Neutrophil (primary cell): ENCODE measurements around the gene BTAF1.

Experiments
- H3K27ac ChIP-seq: fragments of 200-600 bp; sonication (generic); 2 replicates; pipeline ENCODE4 v1.5.1; 2016; ENCODE audit warnings: mild to moderate bottlenecking, moderate library complexity
- H3K27me3 ChIP-seq: fragments of 200-600 bp; sonication (generic); 2 replicates; pipeline ENCODE4 v1.6.0; 2016; ENCODE audit warnings: mild to moderate bottlenecking
- H3K36me3 ChIP-seq: fragments of 200-600 bp; sonication (generic); 2 replicates; pipeline ENCODE4 v1.5.1; 2017
- H3K4me1 ChIP-seq, 2 experiments: fragments of 200-600 bp in 1 of 2; sonication (generic) in 1 of 2; 1 replicate in 1 of 2; 2 replicates in 1 of 2; pipeline versions ENCODE4 v1.5.1 to v1.6.1; 2013 to 2016; ENCODE audit warnings: low read depth in 1 of 2, low read length in 1 of 2, mild to moderate bottlenecking in 1 of 2, moderate library complexity in 1 of 2; ENCODE audit not compliant: control insufficient read depth in 1 of 2, insufficient read depth in 1 of 2
- H3K4me3 ChIP-seq, 2 experiments: fragments of 200-600 bp in 1 of 2; sonication (generic) in 1 of 2; 1 replicate in 1 of 2; 2 replicates in 1 of 2; pipeline ENCODE4 v1.5.1; 2013 to 2016; ENCODE audit warnings: low read depth in 1 of 2, low read length in 1 of 2, mild to moderate bottlenecking in 1 of 2, moderate library complexity in 1 of 2
- H3K9me3 ChIP-seq: fragments of 200-600 bp; sonication (generic); 2 replicates; pipeline ENCODE4 v1.5.1; 2016
- CTCF ChIP-seq: fragments of 200-600 bp; sonication (generic); IDR thresholded peaks from 2 replicates; pipeline ENCODE4 v1.5.1; 2016; ENCODE audit warnings: antibody characterized with exemption

BTAF1 gene

DNA sequence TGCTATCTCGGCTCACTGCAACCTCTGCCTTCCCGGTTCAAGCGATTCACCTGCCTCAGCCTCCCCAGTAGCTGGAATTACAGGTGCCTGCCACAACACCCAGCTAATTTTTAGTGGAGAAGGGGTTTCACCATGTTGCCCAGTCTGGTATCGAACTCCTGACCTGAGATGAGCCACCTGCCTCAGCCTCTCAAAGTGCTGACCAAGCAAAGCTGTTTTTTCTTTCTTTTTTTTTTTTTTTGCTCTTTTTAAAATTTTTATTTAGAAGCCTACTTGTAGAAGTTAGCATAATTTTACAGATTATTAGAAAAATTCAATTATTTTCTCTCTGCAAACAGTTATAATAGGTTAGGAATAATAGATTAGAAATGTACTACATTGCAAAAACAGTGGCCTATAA is 13.1 kb upstream of the BTAF1 start:
- no peak for TF ChIP-seq CTCF
- H3K27me3 ChIP-seq: peaks cover 57% of the 10 kb centered on the region
- peaks cover 16 to 18% of the 10 kb centered on the region in 2 experiments for H3K4me1 ChIP-seq
- H3K36me3 ChIP-seq: no peaks in the 10 kb centered on the region
- H3K27ac ChIP-seq: no peak overlapping the region
- no peaks in the 10 kb centered on the region for H3K9me3 ChIP-seq
- H3K4me3 ChIP-seq: no peak overlapping the region

DNA sequence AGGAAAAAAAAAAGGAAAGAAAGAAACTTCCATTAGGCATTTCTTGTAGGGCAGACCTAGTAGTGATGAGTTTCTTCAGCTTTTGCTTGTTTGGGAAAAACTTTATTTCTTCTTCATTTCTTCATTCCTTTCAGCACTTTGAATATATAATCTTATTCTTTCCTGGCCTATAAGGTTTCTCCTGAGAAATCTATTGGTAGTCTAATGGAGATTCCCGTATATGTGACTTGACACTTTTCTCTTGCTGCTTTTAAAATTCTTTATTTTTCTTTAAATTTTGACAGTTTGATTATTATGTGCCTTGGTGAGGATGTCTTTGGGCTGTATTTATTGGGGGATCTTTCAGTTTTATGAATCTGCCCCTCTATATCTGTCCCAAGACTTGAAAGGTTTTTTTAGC is 3.9 kb upstream of the BTAF1 start:
- peaks cover 27% of the 10 kb centered on the region for H3K27me3 ChIP-seq
- no peak for TF ChIP-seq CTCF
- H3K4me3 ChIP-seq: no peak overlapping the region
- peaks cover 10 to 13% of the 10 kb centered on the region in 2 experiments for H3K4me1 ChIP-seq
- H3K9me3 ChIP-seq: no peaks in the 10 kb centered on the region
- H3K36me3 ChIP-seq: no peaks in the 10 kb centered on the region
- H3K27ac ChIP-seq: no peak overlapping the region

DNA sequence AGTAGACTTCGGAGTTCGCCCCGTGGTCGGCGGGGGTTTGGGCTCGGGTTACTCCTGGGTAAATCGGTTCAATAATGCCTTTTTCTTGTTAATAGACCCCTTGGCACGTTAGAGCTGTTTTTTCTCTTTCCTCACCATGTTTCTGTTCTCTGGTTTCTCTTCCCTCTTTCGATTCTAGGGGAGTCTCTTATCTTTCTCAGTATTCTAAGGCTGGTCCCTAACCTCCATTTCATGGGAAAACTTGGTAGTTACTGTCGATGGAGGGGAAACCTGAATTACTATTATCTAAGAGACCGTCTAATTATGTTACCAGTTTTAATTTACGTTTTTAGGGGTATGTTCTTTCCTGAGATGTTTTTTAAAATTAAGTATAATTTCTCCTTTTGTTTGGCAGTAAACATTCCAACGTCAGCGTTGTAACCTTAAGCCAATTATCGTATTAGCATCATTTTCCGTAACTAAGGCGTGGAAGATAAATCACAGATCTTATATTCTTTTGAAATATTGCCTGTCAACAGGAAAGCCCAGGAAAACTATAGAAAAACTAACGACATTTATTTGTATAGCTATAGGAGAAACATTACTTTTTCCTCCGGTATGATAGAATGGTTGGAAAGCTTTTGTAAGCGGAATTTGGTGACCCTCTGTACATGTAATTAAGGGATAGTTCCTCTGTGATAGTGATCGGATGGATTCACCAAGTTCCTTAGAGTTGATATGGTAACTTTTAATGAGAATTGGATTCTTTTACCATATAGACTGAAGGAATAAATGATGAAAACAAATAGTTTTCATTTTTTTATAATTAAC is 847 bp downstream of the BTAF1 start:
- Histone ChIP-seq H3K36me3 (no peaks in the 10 kb centered on the region), H3K9me3 (no peaks in the 10 kb centered on the region), H3K4me1 (peaks cover 17% of the 10 kb centered on the region in 2 experiments), H3K4me3 (peak overlapping the region; percentile 76 to 85), H3K27ac (peak overlapping the region; percentile 86), H3K27me3 (no peaks in the 10 kb centered on the region)
- no peak for TF ChIP-seq CTCF

DNA sequence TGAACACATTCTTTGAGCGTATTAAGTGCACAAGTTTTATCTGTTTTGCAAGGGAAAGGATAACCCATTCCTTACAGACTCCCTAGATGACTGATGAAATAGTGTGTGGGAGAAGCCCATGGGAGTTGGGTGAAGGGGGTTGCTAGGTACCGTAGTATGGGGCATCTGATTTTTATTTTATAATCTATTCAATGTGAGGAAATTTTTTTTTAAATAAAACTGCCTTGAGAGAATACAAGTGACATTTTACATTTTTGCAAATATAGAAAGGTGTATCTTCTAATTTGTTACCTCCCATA is 1.4 kb downstream of the BTAF1 start:
- Histone ChIP-seq H3K27ac (no peak overlapping the region), H3K4me1 (peaks cover 17% of the 10 kb centered on the region in 2 experiments), H3K4me3 (no peak overlapping the region), H3K27me3 (no peaks in the 10 kb centered on the region), H3K9me3 (no peaks in the 10 kb centered on the region), H3K36me3 (no peaks in the 10 kb centered on the region)
- TF ChIP-seq CTCF: no peak

DNA sequence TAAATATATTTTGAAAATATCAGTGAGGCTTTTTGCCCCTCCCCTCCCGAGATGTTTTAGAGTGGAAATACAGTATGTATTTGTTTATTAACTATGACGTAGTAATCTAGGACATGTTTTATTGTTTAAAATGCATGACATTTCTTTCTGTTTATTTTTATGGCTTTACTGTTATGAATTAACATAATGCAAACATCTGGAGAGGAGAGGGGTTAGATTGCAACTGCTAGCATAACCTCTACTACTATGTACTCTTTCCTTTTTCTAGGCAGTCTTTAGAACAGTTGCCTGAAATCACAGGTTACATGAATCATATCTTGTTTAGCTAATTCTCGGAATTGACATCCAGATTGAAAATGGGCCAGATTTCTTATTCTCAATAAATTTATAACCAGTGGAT is 7.4 kb downstream of the BTAF1 start:
- Histone ChIP-seq H3K4me3 (no peak overlapping the region), H3K36me3 (peaks cover 1% of the 10 kb centered on the region), H3K4me1 (no peaks in the 10 kb centered on the region), H3K27me3 (no peaks in the 10 kb centered on the region), H3K27ac (no peak overlapping the region), H3K9me3 (no peaks in the 10 kb centered on the region)
- TF ChIP-seq CTCF: no peak
